B cell (primary cell): ENCODE results near the gene WT1. TPM values are rescaled to one million over a fixed set of nuclear protein-coding genes. Genes with fewer than 3 reads are reported as not detected.

ENCODE experiments used
- ATAC-seq: fragments of 200-7000 bp; cut with Tn5 transposase; one replicate; pipeline ENCODE4 v1.10.0; 2021; ENCODE audit warnings: low read depth, mild to moderate bottlenecking, moderate number of reproducible peaks, moderate library complexity
- CTCF ChIA-PET: fragments of 350-600 bp; sonication (Branson Sonifier 250); formaldehyde crosslinking; loops from one replicate; lab custom pipeline; 2021; ENCODE audit warnings: antibody characterized with exemption, inconsistent platforms; lab: Charles Lee
- POLR2A ChIA-PET: fragments of 350-600 bp; sonication (Branson Sonifier 250); formaldehyde crosslinking; loops from one replicate; lab custom pipeline; 2021; ENCODE audit warnings: antibody characterized with exemption; lab: Charles Lee
- DNase-seq: peaks from one replicate; pipeline ENCODE4 v3.0.0; 2013
- H2AFZ ChIP-seq: 2 replicates; pipeline ENCODE4 v1.6.1; 2012; ENCODE audit warnings: mild to moderate bottlenecking, low read depth, low read length; ENCODE audit not compliant: insufficient read depth, poor library complexity, severe bottlenecking
- H3K27ac ChIP-seq, 2 donors: 1 replicate in 1 of 2; 2 replicates in 1 of 2; pipeline ENCODE4 v1.5.1; 2012 to 2013; ENCODE audit warnings: low read length in 2 of 2, mild to moderate bottlenecking in 2 of 2, moderate library complexity in 1 of 2
- H3K27me3 ChIP-seq, 4 experiments: fragments of 200-600 bp in 1 of 4; sonication (generic) in 1 of 4; replicated peaks in 1 of 4; 1 replicate in 2 of 4; 2 replicates in 2 of 4; pipeline versions ENCODE4 v1.6.1 to v1.7.0; 2013 to 2016; ENCODE audit warnings: low read length in 3 of 4, mild to moderate bottlenecking in 2 of 4, mixed read lengths in 1 of 4, moderate library complexity in 1 of 4; ENCODE audit not compliant: insufficient read depth in 4 of 4, control insufficient read depth in 3 of 4; ENCODE audit errors: control extremely low read depth in 1 of 4
- H3K36me3 ChIP-seq, 2 experiments: replicated peaks in 1 of 2; 1 replicate in 1 of 2; 2 replicates in 1 of 2; pipeline versions ENCODE4 v1.6.1 to v1.7.1; 2013; ENCODE audit warnings: low read length in 1 of 2; ENCODE audit not compliant: insufficient read depth in 2 of 2, control insufficient read depth in 1 of 2; ENCODE audit errors: control extremely low read depth in 1 of 2, extremely low read depth in 1 of 2
- H3K4me1 ChIP-seq, 2 donors: fragments of 200-600 bp in 1 of 2; sonication (generic) in 1 of 2; 1 replicate in 1 of 2; 2 replicates in 1 of 2; pipeline versions ENCODE4 v1.5.1 to v1.6.1; 2013 to 2017; ENCODE audit warnings: low read length in 2 of 2; ENCODE audit not compliant: control insufficient read depth in 2 of 2, insufficient read depth in 2 of 2
- H3K4me2 ChIP-seq: replicated peaks from 2 replicates; pipeline ENCODE3; 2012; ENCODE audit warnings: mild to moderate bottlenecking, low read depth, low read length; ENCODE audit not compliant: poor library complexity, severe bottlenecking
- H3K4me3 ChIP-seq, 5 experiments: fragments of 200-600 bp in 1 of 5; sonication (generic) in 1 of 5; 1 replicate in 3 of 5; 2 replicates in 2 of 5; pipeline versions ENCODE4 v1.5.1 to v1.7.0; 2011 to 2016; ENCODE audit warnings: low read length in 4 of 5, mild to moderate bottlenecking in 4 of 5, low read depth in 2 of 5, control low read depth in 1 of 5, moderate library complexity in 1 of 5; ENCODE audit not compliant: insufficient read depth in 1 of 5; ENCODE audit errors: control extremely low read depth in 1 of 5, extremely low read depth in 1 of 5
- H3K79me2 ChIP-seq: fragments of 200-600 bp; sonication (generic); one replicate; pipeline ENCODE4 v1.6.0; 2016; ENCODE audit warnings: low read length; ENCODE audit not compliant: control insufficient read depth, insufficient read depth
- H3K9ac ChIP-seq: fragments of 200-600 bp; sonication (generic); 2 replicates; pipeline ENCODE4 v1.6.1; 2017; ENCODE audit warnings: mild to moderate bottlenecking, low read length, moderate library complexity
- H3K9me3 ChIP-seq, 3 donors: one replicate each; pipeline versions ENCODE4 v1.6.1 to v1.7.1; 2013; ENCODE audit warnings: low read length in 2 of 3; ENCODE audit not compliant: control insufficient read depth in 2 of 3, insufficient read depth in 1 of 3; ENCODE audit errors: control extremely low read depth in 1 of 3
- H4K20me1 ChIP-seq: 2 replicates; pipeline ENCODE4 v1.6.0; 2012; ENCODE audit warnings: mild to moderate bottlenecking, low read length; ENCODE audit not compliant: insufficient read depth, control insufficient read depth, poor library complexity, severe bottlenecking
- H3K27ac Mint-ChIP-seq: one replicate; pipeline ENCODE4 v1.8.0; 2021; ENCODE audit warnings: mixed read lengths
- H3K27me3 Mint-ChIP-seq: one replicate; pipeline ENCODE4 v1.8.0; 2021; ENCODE audit warnings: mixed read lengths
- H3K4me1 Mint-ChIP-seq: one replicate; pipeline ENCODE4 v1.8.0; 2021; ENCODE audit warnings: mixed read lengths
- H3K4me3 Mint-ChIP-seq: one replicate; pipeline ENCODE4 v1.8.0; 2021; ENCODE audit warnings: mixed read lengths
- H3K9me3 Mint-ChIP-seq: one replicate; pipeline ENCODE4 v1.8.0; 2022; ENCODE audit warnings: mixed read lengths; ENCODE audit not compliant: insufficient read depth
- EZH2 ChIP-seq: IDR thresholded peaks from 2 replicates; pipeline ENCODE4 v1.6.1; 2012; ENCODE audit warnings: borderline replicate concordance, low read depth, mild to moderate bottlenecking, moderate library complexity, low read length; ENCODE audit not compliant: insufficient read depth, poor library complexity, severe bottlenecking
- WGBS: methylation state at CpG from one replicate; pipeline ENCODE4 v1.1.5; 2013; ENCODE audit warnings: missing lambda C conversion rate; ENCODE audit not compliant: insufficient coverage; 5-methylcytosine and 5-hydroxymethylcytosine counted together
- intact Hi-C: fragments of 100-400 bp; cut with micrococcal nuclease; formaldehyde crosslinking; loops from one replicate; pipeline ENCODE4 v1.10.0; 2022
- polyA plus RNA-seq: library from polyadenylated mRNA; depleted of rRNA; stranded (reverse); fragments of >200 nt; gene quantifications from 2 replicates; pipeline ENCODE4 v1.2.3, GENCODE V29; 2012
- total RNA-seq, 2 donors: library from RNA; stranded (reverse); fragments of 120-200 nt in 1 of 2; gene quantifications; 1 replicate in 1 of 2; 2 replicates in 1 of 2; pipeline versions ENCODE4 v1.2.3 to v1.2.4, GENCODE V29; 2013 to 2022
- TF ChIP-seq, protein P1 (sequence below): fragments of 200-600 bp; IDR thresholded peaks from one replicate; pipeline ENCODE4 v1.8.0; 2022; ENCODE audit warnings: antibody characterized with exemption, mild to moderate bottlenecking

WT1 gene
- total and polyA plus RNA-seq, 2 donors (not counting 1 experiment from before 2014, with no cell fraction given) = not detected

GRCh38 chr11:32400196-32400595 is 35.1 kb downstream of the WT1 start:
- Mint-ChIP-seq H3K4me1 (peaks cover 4% of the 10 kb centered on the region), H3K4me3 (no peak overlapping the region), H3K27ac (no peak overlapping the region), H3K27me3 (peaks cover 13% of the 10 kb centered on the region), H3K9me3 (no peaks in the 10 kb centered on the region)
- WGBS = 94% methylated on average over 16 of the region's 16 CpGs
- no peak overlapping the region for H3K4me2 ChIP-seq
- H3K9ac ChIP-seq = no peak overlapping the region
- no peaks in the 10 kb centered on the region for H3K4me1 ChIP-seq
- no peaks in the 10 kb centered on the region for H3K79me2 ChIP-seq
- DNase-seq (no peak), ATAC-seq (no peak)
- H4K20me1 ChIP-seq = no peaks in the 10 kb centered on the region
- peaks cover 0 to 6% (median 1%) of the 10 kb centered on the region in 4 experiments for H3K27me3 ChIP-seq
- CTCF ChIA-PET = interaction anchor here (0.9 kb wide), 1 partner anchor 78 kb away, joined by 3 read pairs; no protein-coding TSS in a partner anchor
- no peaks in the 10 kb centered on the region for H3K36me3 ChIP-seq
- intact Hi-C loops = no loop called here
- H3K4me3 ChIP-seq = no peak overlapping the region
- H3K27ac ChIP-seq = no peak overlapping the region
- no peak overlapping the region for H2AFZ ChIP-seq
- peaks cover 0 to 8% (median 0%) of the 10 kb centered on the region in 3 donors for H3K9me3 ChIP-seq
- POLR2A ChIA-PET = no interaction called here
- TF ChIP-seq, protein P1, sequence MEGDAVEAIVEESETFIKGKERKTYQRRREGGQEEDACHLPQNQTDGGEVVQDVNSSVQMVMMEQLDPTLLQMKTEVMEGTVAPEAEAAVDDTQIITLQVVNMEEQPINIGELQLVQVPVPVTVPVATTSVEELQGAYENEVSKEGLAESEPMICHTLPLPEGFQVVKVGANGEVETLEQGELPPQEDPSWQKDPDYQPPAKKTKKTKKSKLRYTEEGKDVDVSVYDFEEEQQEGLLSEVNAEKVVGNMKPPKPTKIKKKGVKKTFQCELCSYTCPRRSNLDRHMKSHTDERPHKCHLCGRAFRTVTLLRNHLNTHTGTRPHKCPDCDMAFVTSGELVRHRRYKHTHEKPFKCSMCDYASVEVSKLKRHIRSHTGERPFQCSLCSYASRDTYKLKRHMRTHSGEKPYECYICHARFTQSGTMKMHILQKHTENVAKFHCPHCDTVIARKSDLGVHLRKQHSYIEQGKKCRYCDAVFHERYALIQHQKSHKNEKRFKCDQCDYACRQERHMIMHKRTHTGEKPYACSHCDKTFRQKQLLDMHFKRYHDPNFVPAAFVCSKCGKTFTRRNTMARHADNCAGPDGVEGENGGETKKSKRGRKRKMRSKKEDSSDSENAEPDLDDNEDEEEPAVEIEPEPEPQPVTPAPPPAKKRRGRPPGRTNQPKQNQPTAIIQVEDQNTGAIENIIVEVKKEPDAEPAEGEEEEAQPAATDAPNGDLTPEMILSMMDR = no peak
- TF ChIP-seq EZH2 = no peak

GRCh38 chr11:32396991-32397390 is 38.3 kb downstream of the WT1 start:
- Histone ChIP-seq H3K36me3 (no peaks in the 10 kb centered on the region), H3K4me2 (no peak overlapping the region), H2AFZ (no peak overlapping the region), H3K79me2 (no peaks in the 10 kb centered on the region), H3K27ac (no peak overlapping the region), H3K9ac (no peak overlapping the region), H3K4me3 (no peak overlapping the region), H3K4me1 (no peaks in the 10 kb centered on the region), H3K9me3 (peaks cover 0 to 8% (median 0%) of the 10 kb centered on the region in 3 donors), H3K27me3 (peaks cover 0 to 12% (median 1%) of the 10 kb centered on the region in 4 experiments), H4K20me1 (no peaks in the 10 kb centered on the region)
- intact Hi-C loops = no loop called here
- peaks cover 20% of the 10 kb centered on the region for H3K27me3 Mint-ChIP-seq
- no peak for DNase-seq
- TF ChIP-seq, protein P1 = no peak
- no peak for TF ChIP-seq EZH2
- H3K4me3 Mint-ChIP-seq = no peak overlapping the region
- H3K27ac Mint-ChIP-seq = no peak overlapping the region
- peaks cover 4% of the 10 kb centered on the region for H3K4me1 Mint-ChIP-seq
- WGBS = no CpG with 5 or more reads among the region's 4 CpGs
- H3K9me3 Mint-ChIP-seq = no peaks in the 10 kb centered on the region
- POLR2A ChIA-PET = no interaction called here
- CTCF ChIA-PET = no interaction called here
- ATAC-seq = no peak
